Ascending aorta (tissue), 2 donors: ENCODE measurements around the gene ACSL1. TPM values are rescaled to one million over a fixed set of nuclear protein-coding genes. Genes with fewer than 3 reads are reported as not detected.

Experiments used
- DNase-seq, 2 donors: peaks; one replicate each; pipeline ENCODE4 v3.0.0-alpha.2; 2019; ENCODE audit warnings: low spot score in 2 of 2
- H3K27ac ChIP-seq, 2 donors: fragments of 200-600 bp; sonication (generic); one replicate each; pipeline ENCODE4 v1.5.1; 2016 to 2017; ENCODE audit warnings: mild to moderate bottlenecking in 1 of 2
- H3K27me3 ChIP-seq: fragments of 200-600 bp; sonication (generic); one replicate; pipeline ENCODE4 v1.5.1; 2017
- H3K36me3 ChIP-seq, 2 donors: fragments of 200-600 bp; sonication (generic); one replicate each; pipeline ENCODE4 v1.5.1; 2016
- H3K4me1 ChIP-seq, 2 donors: fragments of 200-600 bp; sonication (generic); one replicate each; pipeline ENCODE4 v1.5.1; 2016 to 2017; ENCODE audit warnings: mild to moderate bottlenecking in 1 of 2
- H3K4me3 ChIP-seq, 2 donors: fragments of 200-600 bp; sonication (generic); one replicate each; pipeline ENCODE4 v1.5.1; 2016 to 2017; ENCODE audit warnings: mild to moderate bottlenecking in 1 of 2
- H3K9me3 ChIP-seq, 2 donors: fragments of 200-600 bp; sonication (generic); one replicate each; pipeline ENCODE4 v1.5.1; 2016
- CTCF ChIP-seq, 3 experiments: fragments of 200-600 bp in 2 of 3; fragments of 450-650 bp in 1 of 3; sonication (generic) in 2 of 3; IDR thresholded peaks; one replicate each; pipeline ENCODE4 v1.5.1; 2016 to 2019; ENCODE audit warnings: antibody characterized with exemption in 3 of 3, mild to moderate bottlenecking in 1 of 3, moderate library complexity in 1 of 3
- intact Hi-C: fragments of 100-400 bp; cut with DNase I; formaldehyde crosslinking; loops from one replicate; pipeline ENCODE4 v1.15.1; 2023
- total RNA-seq: library from RNA; depleted of rRNA; stranded (reverse); fragments of >200 nt; gene quantifications from one replicate; pipeline ENCODE4 v1.1.0, GENCODE V29; 2016

ACSL1 gene
- total RNA-seq, 1 donor from 2014 or later = 31.8 TPM

GRCh38 chr4:184801781-184802696 is 23.7 kb downstream of the ACSL1 start:
- no peak for DNase-seq
- H3K4me3 ChIP-seq = peak overlapping the region in 1 of 2 donors; percentile 31
- no peaks in the 10 kb centered on the region for H3K36me3 ChIP-seq
- no peaks in the 10 kb centered on the region for H3K9me3 ChIP-seq
- no peaks in the 10 kb centered on the region for H3K27me3 ChIP-seq
- H3K4me1 ChIP-seq = peaks cover 0 to under 1% of the 10 kb centered on the region in 2 donors
- TF ChIP-seq CTCF (IDR thresholded peaks at IDR 0.05) = no peak
- peak overlapping the region; percentile 30 to 38 for H3K27ac ChIP-seq
- intact Hi-C loops = no loop called here

- TF ChIP-seq CTCF (IDR thresholded peaks at IDR 0.05) = no peak
- Histone ChIP-seq H3K9me3 (no peaks in the 10 kb centered on the region), H3K36me3 (no peaks in the 10 kb centered on the region), H3K27me3 (no peaks in the 10 kb centered on the region), H3K27ac (no peak overlapping the region), H3K4me1 (peaks cover 0 to 4% of the 10 kb centered on the region in 2 donors), H3K4me3 (no peak overlapping the region)
- no peak for DNase-seq
- intact Hi-C loops = no loop called here
These were observed 27.3 kb downstream of the ACSL1 start for GRCh38 chr4:184798504-184798903.

GRCh38 chr4:184796906-184797305 is 28.9 kb downstream of the ACSL1 start:
- H3K4me1 ChIP-seq = peaks cover 0 to 4% of the 10 kb centered on the region in 2 donors
- no peaks in the 10 kb centered on the region for H3K36me3 ChIP-seq
- no peaks in the 10 kb centered on the region for H3K27me3 ChIP-seq
- DNase-seq = no peak
- no peaks in the 10 kb centered on the region for H3K9me3 ChIP-seq
- H3K4me3 ChIP-seq = no peak overlapping the region
- intact Hi-C loops = no loop called here
- no peak for TF ChIP-seq CTCF (IDR thresholded peaks at IDR 0.05)
- no peak overlapping the region for H3K27ac ChIP-seq

- TF ChIP-seq CTCF (IDR thresholded peaks at IDR 0.05) = no peak
- H3K27me3 ChIP-seq = no peaks in the 10 kb centered on the region
- no peaks in the 10 kb centered on the region for H3K36me3 ChIP-seq
- intact Hi-C loops = no loop called here
- no peaks in the 10 kb centered on the region for H3K9me3 ChIP-seq
- DNase-seq = no peak
- H3K4me3 ChIP-seq = peak overlapping the region in 1 of 2 donors; percentile 31
- H3K4me1 ChIP-seq = peaks cover 0 to 4% of the 10 kb centered on the region in 2 donors
- peak overlapping the region; percentile 62 to 81 for H3K27ac ChIP-seq
These were observed 30.4 kb downstream of the ACSL1 start for GRCh38 chr4:184795214-184795844.

GRCh38 chr4:184794470-184794869 is 31.3 kb downstream of the ACSL1 start:
- no peak for TF ChIP-seq CTCF (IDR thresholded peaks at IDR 0.05)
- intact Hi-C loops = no loop called here
- no peak overlapping the region for H3K4me3 ChIP-seq
- H3K27ac ChIP-seq = peak overlapping the region; percentile 62 to 81
- no peak for DNase-seq
- H3K4me1 ChIP-seq = peaks cover 0 to 4% of the 10 kb centered on the region in 2 donors
- H3K36me3 ChIP-seq = no peaks in the 10 kb centered on the region
- no peaks in the 10 kb centered on the region for H3K9me3 ChIP-seq
- no peaks in the 10 kb centered on the region for H3K27me3 ChIP-seq
